Keratinocyte (primary cell): ENCODE measurements around the gene BCAT1. TPM values are rescaled to one million over a fixed set of nuclear protein-coding genes. Genes with fewer than 3 reads are reported as not detected.
A peak's percentile ranks its signal among the peaks of the same experiment; 100 is the strongest.
"Not testable (repeated sequence)": the region's sequence is repeated elsewhere in the genome, so short reads cannot be mapped to it uniquely, and the experiment has no call there.

Experiments
- DNase-seq: peaks from one replicate; pipeline ENCODE4 v3.0.0-alpha.2; 2011; ENCODE audit warnings: low read depth, missing footprints, low spot score
- FAIRE-seq: peaks from 2 replicates; lab custom pipeline; 2011; peaks lifted over from hg19 to GRCh38; lab: Jason Lieb, UNC
- H2AFZ ChIP-seq: 2 replicates; pipeline ENCODE4 v1.6.0; 2012; ENCODE audit warnings: low read length, control low read depth, inconsistent platforms; ENCODE audit not compliant: control insufficient read depth
- H3K27ac ChIP-seq: 2 replicates; pipeline ENCODE4 v1.5.1; 2011; ENCODE audit warnings: low read length; ENCODE audit not compliant: control insufficient read depth, insufficient read depth
- H3K27me3 ChIP-seq: 3 replicates; pipeline ENCODE4 v1.6.0; 2011; ENCODE audit warnings: low read length; ENCODE audit not compliant: control insufficient read depth, insufficient read depth; ENCODE audit errors: extremely low read depth
- H3K36me3 ChIP-seq, 2 experiments: 2 replicates in 1 of 2; 3 replicates in 1 of 2; pipeline ENCODE4 v1.5.1; 2011; ENCODE audit warnings: low read length in 2 of 2, mild to moderate bottlenecking in 1 of 2; ENCODE audit not compliant: control insufficient read depth in 2 of 2, insufficient read depth in 2 of 2; ENCODE audit errors: extremely low read depth in 1 of 2
- H3K4me1 ChIP-seq: 3 replicates; pipeline ENCODE4 v1.5.1; 2011; ENCODE audit warnings: low read length; ENCODE audit not compliant: control insufficient read depth, insufficient read depth; ENCODE audit errors: extremely low read depth
- H3K4me2 ChIP-seq: 3 replicates; pipeline ENCODE4 v1.6.0; 2011; ENCODE audit warnings: low read depth, low read length; ENCODE audit not compliant: control insufficient read depth, insufficient read depth; ENCODE audit errors: extremely low read depth
- H3K4me3 ChIP-seq, 3 experiments: fragments of 200-600 bp in 1 of 3; sonication (generic) in 1 of 3; 2 replicates in 2 of 3; 3 replicates in 1 of 3; pipeline ENCODE4 v1.5.1; 2011 to 2016; ENCODE audit warnings: low read length in 3 of 3, mild to moderate bottlenecking in 3 of 3, control low read depth in 2 of 3, inconsistent platforms in 1 of 3, low read depth in 1 of 3, mixed read lengths in 1 of 3, mixed run types in 1 of 3, moderate library complexity in 1 of 3; ENCODE audit not compliant: control insufficient read depth in 2 of 3, insufficient read depth in 2 of 3; ENCODE audit errors: extremely low read depth in 1 of 3
- H3K79me2 ChIP-seq: 2 replicates; pipeline ENCODE4 v1.6.0; 2012; ENCODE audit warnings: low read length; ENCODE audit not compliant: control insufficient read depth, insufficient read depth
- H3K9ac ChIP-seq: 3 replicates; pipeline ENCODE4 v1.6.0; 2011; ENCODE audit warnings: low read length; ENCODE audit not compliant: control insufficient read depth, insufficient read depth; ENCODE audit errors: extremely low read depth
- H3K9me1 ChIP-seq: 3 replicates; pipeline ENCODE4 v1.6.0; 2011; ENCODE audit warnings: low read length; ENCODE audit not compliant: control insufficient read depth, insufficient read depth; ENCODE audit errors: extremely low read depth
- H3K9me3 ChIP-seq: 2 replicates; pipeline ENCODE4 v1.5.1; 2012; ENCODE audit warnings: low read depth, low read length; ENCODE audit not compliant: control insufficient read depth
- H4K20me1 ChIP-seq: 3 replicates; pipeline ENCODE4 v1.6.0; 2011; ENCODE audit warnings: low read length; ENCODE audit not compliant: control insufficient read depth, insufficient read depth; ENCODE audit errors: extremely low read depth
- CTCF ChIP-seq, 3 experiments: IDR thresholded peaks in 1 of 3; conservative IDR thresholded peaks in 1 of 3; optimal IDR thresholded peaks in 1 of 3; 2 replicates in 2 of 3; 3 replicates in 1 of 3; pipeline versions ENCODE3 to v1.5.1; 2011; ENCODE audit warnings: low read length in 3 of 3, mild to moderate bottlenecking in 3 of 3, moderate library complexity in 2 of 3, control low read depth in 1 of 3, inconsistent platforms in 1 of 3; ENCODE audit not compliant: insufficient read depth in 2 of 3; ENCODE audit errors: extremely low read depth in 1 of 3
- EZH2 ChIP-seq: IDR thresholded peaks from one replicate; pipeline ENCODE4 v1.6.1; 2012; ENCODE audit warnings: inconsistent platforms, mild to moderate bottlenecking, low read length, moderate library complexity
- dilution Hi-C: fragments of 300-500 bp; cut with MboI; formaldehyde crosslinking; loops from one replicate; pipeline ENCODE4 v1.7.0; 2020; ENCODE audit warnings: low sequenced_read_pairs; ENCODE audit not compliant: extremely low pct_ligation_motif_present
- polyA plus RNA-seq, 5 experiments: library from polyadenylated mRNA; depleted of rRNA in 3 of 5; stranded (reverse) in 3 of 5; stranded (forward) in 1 of 5; unstranded in 1 of 5; fragments of >200 nt; gene quantifications; 1 replicate in 1 of 5; 2 replicates in 3 of 5; 3 replicates in 1 of 5; pipeline versions ENCODE4 v1.2.1 to v1.2.3, GENCODE V29; 2011 to 2012; ENCODE audit warnings: missing spikeins in 2 of 5, low read depth in 1 of 5, low replicate concordance in 1 of 5

Gene BCAT1
- polyA plus RNA-seq, 1 donor (not counting 4 experiments of a cell fraction or from before 2014, with no cell fraction given) = 6.5 TPM

- Histone ChIP-seq H3K4me3 (no peak overlapping the region), H3K4me2 (no peak overlapping the region)
Measured at GRCh38 chr12:24911271-24911791, 37.6 kb downstream of the BCAT1 start.

GRCh38 chr12:24910192-24910591 lies 38.7 kb downstream of the BCAT1 start:
- H3K4me1 ChIP-seq, H2AFZ ChIP-seq, H3K79me2 ChIP-seq, H3K4me3 ChIP-seq, H3K27me3 ChIP-seq, H3K9ac ChIP-seq, DNase-seq, dilution Hi-C loops, H3K9me1 ChIP-seq, H4K20me1 ChIP-seq, FAIRE-seq, H3K36me3 ChIP-seq, H3K4me2 ChIP-seq, H3K9me3 ChIP-seq: not testable (repeated sequence)
- H3K27ac ChIP-seq = peak overlapping the region; percentile 65

More at GRCh38 chr12:24911271-24911791, 37.6 kb downstream of the BCAT1 start:
- no peak overlapping the region for H3K27ac ChIP-seq
- no peaks in the 10 kb centered on the region for H3K79me2 ChIP-seq
- dilution Hi-C loops = no loop called here
- no peaks in the 10 kb centered on the region for H3K9me3 ChIP-seq
- FAIRE-seq (no peak), DNase-seq (no peak)
- no peaks in the 10 kb centered on the region for H3K9me1 ChIP-seq
- no peak overlapping the region for H2AFZ ChIP-seq
- no peaks in the 10 kb centered on the region for H3K27me3 ChIP-seq
- peaks cover 3% of the 10 kb centered on the region for H3K4me1 ChIP-seq
- no peaks in the 10 kb centered on the region for H4K20me1 ChIP-seq
- H3K36me3 ChIP-seq = no peaks in the 10 kb centered on the region
- no peak overlapping the region for H3K9ac ChIP-seq
- TF ChIP-seq EZH2 = no peak
- no peak for TF ChIP-seq CTCF (optimal IDR thresholded peaks at IDR 0.05 in 1 of 3, IDR thresholded peaks at IDR 0.05 in 1 of 3, conservative IDR thresholded peaks at IDR 0.05 in 1 of 3; ENCODE audit: extremely low read depth in 1 of 3, insufficient read depth in 2 of 3, low read length in 3 of 3)

GRCh38 chr12:24909667-24910066 lies 39.2 kb downstream of the BCAT1 start:
- Histone ChIP-seq H3K27me3 (no peaks in the 10 kb centered on the region), H3K4me3 (no peak overlapping the region), H3K9ac (peak overlapping the region; percentile 8), H3K9me3 (no peaks in the 10 kb centered on the region), H3K27ac (peak overlapping the region; percentile 65), H2AFZ (no peak overlapping the region), H3K79me2 (no peaks in the 10 kb centered on the region), H3K4me2 (peak overlapping the region; percentile 4), H3K9me1 (no peaks in the 10 kb centered on the region), H3K4me1 (peaks cover 3% of the 10 kb centered on the region), H3K36me3 (no peaks in the 10 kb centered on the region), H4K20me1 (no peaks in the 10 kb centered on the region)
- TF ChIP-seq EZH2 (no peak), CTCF (optimal IDR thresholded peaks at IDR 0.05 in 1 of 3, IDR thresholded peaks at IDR 0.05 in 1 of 3, conservative IDR thresholded peaks at IDR 0.05 in 1 of 3; ENCODE audit: extremely low read depth in 1 of 3, insufficient read depth in 2 of 3, low read length in 3 of 3) (no peak)
- DNase-seq (peak; percentile 66), FAIRE-seq (peak; percentile 77)
- dilution Hi-C loops = no loop called here
